Breast epithelium (tissue), 3 donors: ENCODE results near the gene CETP.

Experiments used
- POLR2A ChIP-seq: fragments of 450-650 bp; IDR thresholded peaks from one replicate; pipeline ENCODE4 v1.6.1; 2016; ENCODE audit warnings: antibody characterized with exemption, mild to moderate bottlenecking, moderate library complexity
- TF ChIP-seq, protein P1 (sequence below), 3 donors: fragments of 450-650 bp; IDR thresholded peaks; one replicate each; pipeline ENCODE4 v1.5.1; 2016 to 2017; ENCODE audit warnings: antibody characterized with exemption in 3 of 3, mild to moderate bottlenecking in 3 of 3, moderate library complexity in 3 of 3

DNA sequence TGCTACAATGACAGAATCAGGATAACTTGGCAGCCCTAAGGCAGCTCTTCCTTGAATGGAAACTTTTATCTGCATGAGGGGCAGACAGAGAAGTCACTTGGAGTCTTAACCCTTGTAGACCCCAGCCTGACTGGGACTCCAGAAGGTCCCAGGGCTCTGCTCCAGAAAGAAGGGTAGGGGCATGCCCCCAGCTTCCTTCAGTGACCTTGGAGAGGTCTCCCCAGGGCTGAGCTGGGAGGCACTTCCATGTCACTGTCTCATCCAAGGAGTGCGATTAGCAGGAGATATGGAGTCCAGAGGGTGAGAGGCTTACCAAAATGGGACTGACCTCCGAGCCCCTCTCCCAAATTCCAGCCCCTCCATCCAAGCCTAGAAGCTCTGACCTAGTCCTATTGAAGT lies 24.2 kb downstream of the CETP start:
- no peak for TF ChIP-seq POLR2A
- TF ChIP-seq, protein P1, sequence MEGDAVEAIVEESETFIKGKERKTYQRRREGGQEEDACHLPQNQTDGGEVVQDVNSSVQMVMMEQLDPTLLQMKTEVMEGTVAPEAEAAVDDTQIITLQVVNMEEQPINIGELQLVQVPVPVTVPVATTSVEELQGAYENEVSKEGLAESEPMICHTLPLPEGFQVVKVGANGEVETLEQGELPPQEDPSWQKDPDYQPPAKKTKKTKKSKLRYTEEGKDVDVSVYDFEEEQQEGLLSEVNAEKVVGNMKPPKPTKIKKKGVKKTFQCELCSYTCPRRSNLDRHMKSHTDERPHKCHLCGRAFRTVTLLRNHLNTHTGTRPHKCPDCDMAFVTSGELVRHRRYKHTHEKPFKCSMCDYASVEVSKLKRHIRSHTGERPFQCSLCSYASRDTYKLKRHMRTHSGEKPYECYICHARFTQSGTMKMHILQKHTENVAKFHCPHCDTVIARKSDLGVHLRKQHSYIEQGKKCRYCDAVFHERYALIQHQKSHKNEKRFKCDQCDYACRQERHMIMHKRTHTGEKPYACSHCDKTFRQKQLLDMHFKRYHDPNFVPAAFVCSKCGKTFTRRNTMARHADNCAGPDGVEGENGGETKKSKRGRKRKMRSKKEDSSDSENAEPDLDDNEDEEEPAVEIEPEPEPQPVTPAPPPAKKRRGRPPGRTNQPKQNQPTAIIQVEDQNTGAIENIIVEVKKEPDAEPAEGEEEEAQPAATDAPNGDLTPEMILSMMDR (IDR thresholded peaks at IDR 0.05): no peak
